ENCODE results near the gene SH3D21.

SH3D21 gene

GRCh38 chr1:36304521-36304920 lies 1.6 kb upstream of the SH3D21 start:
- no peak for DNase-seq

DNA sequence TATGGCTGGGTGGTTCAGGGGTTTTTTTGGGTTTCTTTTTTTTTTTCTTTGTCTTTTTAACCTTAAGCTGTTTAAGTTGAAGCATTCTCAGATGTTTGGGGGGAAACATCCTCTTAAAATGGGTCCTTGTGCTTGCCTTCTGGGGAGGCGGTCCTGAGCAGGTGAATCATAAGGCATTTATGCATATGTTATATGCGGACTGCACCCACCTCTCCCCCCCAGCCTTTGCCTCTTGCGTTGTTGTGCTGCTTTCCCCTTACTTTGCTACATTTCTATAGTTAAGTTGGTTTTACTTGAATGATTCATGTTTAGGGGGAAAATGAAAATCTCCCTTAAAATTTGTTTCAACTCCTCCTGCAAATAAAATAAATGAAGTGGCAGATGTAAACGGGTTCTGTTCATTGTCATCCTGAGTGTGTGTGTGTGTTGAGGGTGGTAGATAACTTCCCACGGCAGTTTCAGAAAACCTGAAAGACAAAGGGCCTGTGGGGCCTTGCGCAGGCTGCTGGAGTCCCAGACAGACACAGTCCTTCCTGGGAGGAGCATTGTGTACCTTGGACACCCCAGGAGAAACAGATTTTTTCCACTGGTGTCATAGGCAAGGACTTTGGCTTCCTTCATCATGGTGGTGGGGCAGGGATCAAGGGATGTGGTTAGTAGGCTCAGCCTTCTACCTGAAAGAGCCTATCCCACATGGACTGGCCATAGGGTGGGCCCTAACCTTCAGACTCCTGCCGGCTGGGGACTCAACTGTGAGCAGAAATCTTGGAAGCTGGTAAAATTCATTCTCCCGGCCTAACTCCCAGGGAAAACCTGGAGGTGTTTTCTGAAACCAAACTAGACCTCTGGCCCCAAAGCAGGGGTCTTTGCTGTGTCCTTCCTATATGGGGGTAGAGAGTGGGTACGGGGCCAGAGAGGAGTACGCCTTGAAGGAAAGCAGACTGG lies 926 bp upstream of the SH3D21 start:
- no peak for DNase-seq

DNA sequence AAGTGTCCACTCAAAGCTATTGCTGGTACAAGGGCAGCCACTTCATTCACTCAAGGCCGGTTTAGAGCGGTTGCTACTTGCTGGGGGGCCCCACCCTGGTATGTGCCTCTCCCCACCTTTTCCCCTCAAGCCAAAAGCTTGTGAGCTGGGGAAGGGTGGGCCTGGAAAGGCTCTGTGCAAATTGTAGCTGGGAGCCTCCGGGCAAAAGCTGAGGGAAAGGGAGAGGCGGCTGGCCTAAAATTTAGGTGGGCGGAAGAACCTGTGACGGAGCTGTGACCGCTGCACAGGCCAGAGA lies 306 bp upstream of the SH3D21 start:
- no peak for DNase-seq

GRCh38 chr1:36306902-36307456 lies 811 bp downstream of the SH3D21 start:
- peak; percentile 85 for DNase-seq

- no peak for DNase-seq
Measured at GRCh38 chr1:36307601-36308330, 1.6 kb downstream of the SH3D21 start.

DNA sequence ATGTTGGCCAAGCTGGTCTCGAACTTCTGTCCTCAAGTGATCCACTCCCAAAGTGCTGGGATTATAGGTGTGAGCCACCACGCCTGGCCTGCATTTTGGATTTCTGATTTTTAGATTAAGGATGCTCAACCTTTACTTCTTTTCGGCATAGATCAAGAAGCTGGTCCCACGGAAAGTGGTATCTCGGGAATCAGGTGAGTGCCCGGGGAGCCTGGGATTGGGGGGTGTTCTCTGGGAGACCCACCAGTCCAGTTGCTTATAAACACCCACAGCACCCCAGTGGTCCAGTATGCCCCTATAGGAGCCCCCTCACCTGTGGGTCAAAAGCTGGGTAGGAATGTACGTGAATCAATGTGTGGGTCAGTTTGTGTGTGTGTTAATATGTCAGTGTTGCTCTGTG lies 3.2 kb downstream of the SH3D21 start:
- DNase-seq, result no peak

DNA sequence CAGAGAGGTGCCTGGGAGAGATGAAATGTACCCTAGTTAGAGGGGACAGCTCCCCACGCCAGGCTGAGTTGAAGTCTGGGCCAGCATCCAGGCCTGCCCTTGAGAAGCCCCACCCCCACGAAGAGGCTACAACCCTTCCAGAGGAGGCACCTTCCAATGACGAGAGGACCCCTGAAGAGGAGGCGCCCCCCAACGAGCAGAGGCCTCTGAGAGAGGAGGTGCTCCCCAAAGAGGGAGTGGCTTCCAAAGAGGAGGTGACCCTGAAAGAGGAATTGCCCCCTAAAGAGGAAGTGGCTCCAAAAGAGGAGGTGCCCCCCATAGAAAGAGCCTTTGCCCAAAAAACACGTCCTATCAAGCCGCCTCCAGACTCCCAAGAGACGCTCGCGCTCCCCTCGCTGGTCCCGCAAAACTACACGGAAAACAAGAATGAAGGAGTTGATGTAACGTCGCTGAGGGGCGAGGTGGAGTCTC lies 14.2 kb downstream of the SH3D21 start:
- DNase-seq, result no peak

DNA sequence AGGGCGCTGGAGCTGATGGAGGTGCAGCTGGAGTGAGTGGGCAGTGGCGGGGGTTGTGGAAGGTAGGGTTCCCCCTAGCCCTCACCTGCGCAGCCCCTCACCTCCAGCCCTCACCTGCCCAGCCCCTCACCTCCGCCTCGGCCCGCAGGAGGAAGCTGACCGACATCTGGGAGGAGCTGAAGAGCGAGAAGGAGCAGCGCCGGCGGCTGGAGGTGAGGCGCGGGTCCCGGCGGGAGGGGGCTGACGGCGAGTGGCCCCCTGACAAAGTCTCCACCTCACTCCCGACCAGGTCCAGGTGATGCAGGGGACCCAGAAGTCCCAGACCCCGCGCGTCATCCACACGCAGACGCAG lies 14.6 kb downstream of the SH3D21 start:
- no peak for DNase-seq

GRCh38 chr1:36321119-36321951 lies 15.2 kb downstream of the SH3D21 start:
- DNase-seq, result no peak

- no peak for DNase-seq
Measured at GRCh38 chr1:36322041-36322785, 16.0 kb downstream of the SH3D21 start.

GRCh38 chr1:36322786-36323635 lies 16.8 kb downstream of the SH3D21 start:
- DNase-seq, result peak; percentile 14

- no peak for DNase-seq
Measured at GRCh38 chr1:36323636-36324352, 17.6 kb downstream of the SH3D21 start, which contains the start of gene EVA1B. Gene EVA1B, minus strand, starts transcription at chr1:36323645. Its CDS starts 608 bp downstream, at chr1:36323037.

DNA sequence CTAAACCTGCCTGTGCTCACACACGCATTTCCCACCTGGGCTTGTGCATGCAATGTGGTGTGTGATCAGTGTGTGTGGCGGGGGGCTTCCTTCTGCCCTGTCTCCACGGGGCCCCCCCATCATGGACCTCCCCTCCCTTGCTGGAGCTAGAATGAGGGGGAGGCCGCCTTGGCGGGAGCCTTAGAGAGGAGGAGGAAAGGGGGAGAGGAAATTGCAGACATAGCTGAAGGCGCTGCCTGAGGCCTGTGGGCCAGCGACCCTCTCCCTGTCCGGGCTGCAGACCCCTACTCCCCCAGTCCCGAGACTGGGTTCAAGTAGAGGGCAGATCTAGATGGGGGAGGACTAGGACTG lies 18.2 kb downstream of the SH3D21 start:
- no peak for DNase-seq

- no peak for DNase-seq
Measured at GRCh38 chr1:36326499-36326898, 20.3 kb downstream of the SH3D21 start.

DNA sequence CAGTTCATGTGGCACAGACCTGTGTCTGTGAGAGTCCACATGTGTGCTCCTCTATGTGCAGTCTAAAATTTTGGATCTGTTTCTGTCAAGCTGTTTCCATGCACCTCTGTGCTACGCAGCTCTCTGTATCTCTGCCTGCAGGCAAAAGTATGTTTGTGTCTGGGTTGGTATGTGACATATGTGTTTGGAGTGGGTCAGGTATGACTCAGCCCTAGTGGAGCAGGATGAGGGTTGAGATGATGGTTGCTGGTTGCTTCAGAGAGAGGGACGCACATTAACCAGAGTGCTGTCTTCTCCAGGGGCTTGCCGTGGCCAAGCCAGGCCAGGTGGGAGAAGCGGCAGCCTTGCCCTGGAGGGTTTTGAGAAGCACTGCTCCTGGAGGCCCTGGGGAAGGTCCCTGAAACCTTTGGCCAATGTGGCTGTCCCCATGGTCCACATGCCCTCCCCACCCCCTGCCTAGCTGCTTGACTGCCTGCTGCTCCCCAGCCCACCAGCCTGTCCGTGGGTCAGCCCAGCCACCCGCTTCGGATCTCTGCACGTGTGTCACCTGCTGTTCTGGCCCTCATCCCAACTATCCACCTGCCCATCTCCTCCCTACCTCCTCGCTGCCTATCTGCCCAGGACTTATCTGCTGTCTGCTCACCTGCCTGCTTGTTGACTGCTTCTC lies 21.4 kb downstream of the SH3D21 start:
- no peak for DNase-seq

DNA sequence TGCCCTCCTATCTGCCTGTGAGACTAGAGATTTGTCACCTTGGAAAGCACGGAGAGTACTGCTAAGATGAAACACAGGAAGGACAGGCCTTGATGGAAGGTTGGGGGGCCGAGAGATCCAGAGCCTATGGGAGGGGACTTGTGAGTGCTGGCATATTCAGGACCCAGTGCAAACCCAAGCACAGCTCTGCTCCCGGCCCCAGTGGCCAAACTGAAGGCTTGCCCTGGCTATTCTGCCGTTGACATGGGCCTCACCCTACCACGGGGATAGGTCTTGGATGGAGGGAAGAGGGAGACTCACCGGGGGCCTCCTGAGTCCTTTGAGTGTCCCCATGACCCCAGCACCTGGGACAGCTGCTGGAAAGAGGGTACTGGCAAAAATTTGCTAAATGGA lies 21.9 kb downstream of the SH3D21 start:
- DNase-seq, result no peak

DNA sequence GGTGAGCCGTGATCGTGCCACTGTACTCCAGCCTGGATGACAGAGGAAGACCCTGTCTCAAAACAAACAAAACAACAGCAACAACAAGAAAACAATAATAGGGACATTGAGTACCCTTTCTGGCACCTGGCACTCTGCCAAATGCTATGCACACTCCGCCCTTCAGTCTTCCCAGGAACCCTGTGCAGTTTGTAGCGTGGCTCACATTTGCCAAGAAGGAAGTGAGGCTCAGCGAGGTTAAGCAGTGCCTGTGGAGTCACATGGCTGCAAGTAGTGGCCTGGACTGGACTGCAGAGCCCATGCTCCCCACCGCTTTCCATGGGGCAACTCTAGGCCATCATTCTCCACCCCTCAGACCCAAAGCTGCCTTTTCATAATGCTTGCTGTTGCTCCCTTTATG lies 22.5 kb downstream of the SH3D21 start:
- no peak for DNase-seq

GRCh38 chr1:36329817-36330216 lies 23.6 kb downstream of the SH3D21 start:
- no peak for DNase-seq

GRCh38 chr1:36330940-36331339 lies 24.8 kb downstream of the SH3D21 start:
- no peak for DNase-seq

GRCh38 chr1:36337830-36338229 lies 31.7 kb downstream of the SH3D21 start:
- no peak for DNase-seq

Data from activated T-cell treated with anti-CD3 and anti-CD28 coated beads for 4 hours (primary cell).